NCI-H1694 (cell line): ENCODE measurements around the gene BAIAP2L2.
"Not testable (repeated sequence)": the region's sequence is repeated elsewhere in the genome, so short reads cannot be mapped to it uniquely, and the experiment has no call there.

Experiments
- DNase-seq: peaks from one replicate; lab custom pipeline; 2025; lab: John Stamatoyannopoulos, UW

BAIAP2L2 gene

DNA sequence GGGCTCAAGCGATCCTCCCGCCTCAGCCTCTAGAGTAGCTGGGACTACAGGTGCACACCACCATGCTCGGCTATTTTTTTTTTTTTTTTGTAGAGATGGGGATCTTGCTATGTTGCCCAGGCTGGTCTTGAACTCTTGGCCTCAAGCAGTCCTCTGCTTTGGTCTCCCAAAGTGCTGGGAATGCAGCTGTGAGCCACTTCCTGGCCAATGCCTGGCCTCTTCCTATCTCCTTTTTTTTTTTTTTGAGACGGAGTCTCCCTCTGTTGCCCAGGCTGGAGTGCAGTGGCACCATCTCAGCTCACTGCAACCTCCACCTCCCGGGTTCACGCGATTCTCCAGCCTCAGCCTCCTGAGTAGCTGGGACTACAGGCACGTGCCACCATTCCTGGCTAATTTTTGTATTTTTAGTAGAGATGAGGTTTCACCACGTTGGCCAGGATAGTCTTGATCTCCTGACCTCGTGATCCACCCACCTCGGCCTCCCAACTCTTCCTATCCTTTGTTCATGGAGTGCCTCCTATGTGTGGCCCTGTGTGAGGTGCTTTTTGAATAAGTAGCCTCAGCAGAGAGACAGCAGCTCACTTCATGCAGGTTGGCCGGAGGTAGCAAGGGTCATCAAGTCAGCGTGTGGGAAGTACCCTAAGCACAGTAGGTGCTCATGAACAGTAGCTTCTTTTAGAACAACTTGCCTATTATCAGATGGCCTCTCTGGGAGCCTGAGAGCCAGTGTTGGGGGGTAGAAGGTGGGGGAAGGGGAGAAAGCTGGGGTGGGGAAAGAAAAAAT, 72.9 kb downstream of the BAIAP2L2 start:
- not testable (repeated sequence) for DNase-seq

DNA sequence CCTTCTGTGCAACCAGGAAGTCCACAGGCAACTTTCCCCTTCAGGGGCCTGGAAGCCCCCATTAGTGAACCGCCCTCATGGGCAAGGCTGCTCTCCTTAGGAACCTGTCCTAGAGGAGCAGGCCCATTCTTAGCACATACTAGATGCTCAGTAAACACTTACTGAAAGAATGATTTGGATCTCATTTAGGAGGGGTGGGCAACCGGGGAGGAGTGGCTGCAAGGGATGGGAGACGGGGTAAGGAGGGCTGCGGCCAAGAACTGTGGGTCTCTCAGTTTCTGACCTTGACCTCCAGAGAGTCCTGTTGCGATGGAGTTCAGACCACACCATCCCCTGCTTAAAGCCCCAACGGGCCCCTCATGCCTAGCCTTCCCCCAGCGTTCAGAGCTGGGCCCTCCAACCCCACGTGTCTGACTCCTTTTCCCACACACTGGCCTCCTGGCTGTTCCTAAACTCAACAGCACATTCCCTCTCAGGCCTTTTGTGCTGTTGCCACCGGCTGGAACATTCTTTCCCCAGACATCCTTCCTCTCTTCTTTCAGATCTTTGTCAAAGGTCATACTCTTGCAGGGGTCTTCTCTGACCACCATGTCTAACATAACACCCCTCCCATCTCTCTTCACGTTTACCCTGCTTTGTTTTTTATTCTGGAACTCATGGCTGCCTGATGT, 74.0 kb downstream of the BAIAP2L2 start:
- DNase-seq = no peak

DNA sequence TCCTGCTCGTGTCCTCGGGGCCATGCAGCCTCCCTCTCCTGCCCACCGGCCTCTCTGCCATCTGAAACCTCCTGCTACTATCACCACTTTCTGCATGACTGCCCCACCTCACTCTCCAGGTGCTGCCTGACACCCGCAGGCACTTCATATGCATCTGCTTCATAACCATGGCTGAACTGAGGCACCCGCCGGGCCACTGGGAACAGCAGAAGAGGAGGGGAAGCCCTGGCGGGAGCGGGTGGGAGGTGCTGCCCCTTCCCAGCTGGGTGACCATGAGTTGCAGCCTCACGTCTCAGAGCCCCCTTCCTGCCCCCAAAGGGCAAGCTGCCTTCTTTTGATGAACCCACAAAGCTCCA, 75.0 kb downstream of the BAIAP2L2 start:
- no peak for DNase-seq
